MM.1S (cell line): ENCODE results near the gene PLA2G15.

Experiments
- DNase-seq: peaks from one replicate; pipeline ENCODE4 v3.0.0-alpha.2; 2015
- H2AFZ ChIP-seq: fragments of 300-600 bp; sonication (generic); 2 replicates; pipeline ENCODE4 v1.6.0; 2016; ENCODE audit warnings: antibody characterized with exemption, low read length
- H3F3A ChIP-seq: fragments of 300-600 bp; sonication (generic); 2 replicates; pipeline ENCODE4 v1.6.1; 2016; ENCODE audit warnings: mild to moderate bottlenecking, antibody characterized with exemption, low read length, moderate library complexity, mixed read lengths; ENCODE audit not compliant: insufficient read depth
- H3K27ac ChIP-seq: fragments of 300-600 bp; sonication (generic); 2 replicates; pipeline ENCODE4 v1.5.1; 2016; ENCODE audit warnings: mild to moderate bottlenecking, low read length
- H3K27me3 ChIP-seq: fragments of 300-600 bp; sonication (generic); replicated peaks from 2 replicates; pipeline ENCODE4 v1.6.0; 2016; ENCODE audit warnings: low read length; ENCODE audit not compliant: insufficient read depth
- H3K36me3 ChIP-seq: fragments of 300-600 bp; sonication (generic); replicated peaks from 2 replicates; pipeline ENCODE4 v1.6.1; 2016; ENCODE audit warnings: mild to moderate bottlenecking, low read length, mixed read lengths; ENCODE audit not compliant: insufficient read depth
- H3K4me1 ChIP-seq: fragments of 300-600 bp; sonication (generic); 2 replicates; pipeline ENCODE4 v1.6.1; 2016; ENCODE audit warnings: low read length, mixed read lengths
- H3K4me2 ChIP-seq: fragments of 300-600 bp; sonication (generic); 2 replicates; pipeline ENCODE4 v1.6.0; 2016; ENCODE audit warnings: low read depth, low read length
- H3K4me3 ChIP-seq: fragments of 300-600 bp; sonication (generic); 2 replicates; pipeline ENCODE4 v1.5.1; 2016; ENCODE audit warnings: low read length, mixed read lengths
- H3K79me2 ChIP-seq: fragments of 300-600 bp; sonication (generic); 2 replicates; pipeline ENCODE4 v1.6.1; 2016; ENCODE audit warnings: mixed run types, low read length, mixed read lengths
- H3K9ac ChIP-seq: fragments of 300-600 bp; sonication (generic); 2 replicates; pipeline ENCODE4 v1.6.1; 2016; ENCODE audit warnings: low read length, mixed read lengths
- H3K9me2 ChIP-seq: fragments of 300-600 bp; sonication (generic); replicated peaks from 2 replicates; pipeline ENCODE4 v1.6.1; 2016; ENCODE audit warnings: mild to moderate bottlenecking, low read length, mixed read lengths; ENCODE audit not compliant: insufficient read depth
- H3K9me3 ChIP-seq: fragments of 300-600 bp; sonication (generic); replicated peaks from 2 replicates; pipeline ENCODE4 v1.6.1; 2016; ENCODE audit warnings: mild to moderate bottlenecking, low read length, mixed read lengths; ENCODE audit not compliant: insufficient read depth
- H4K20me1 ChIP-seq: fragments of 300-600 bp; sonication (generic); 2 replicates; pipeline ENCODE4 v1.6.1; 2016; ENCODE audit warnings: mild to moderate bottlenecking, low read length, moderate library complexity, mixed read lengths; ENCODE audit not compliant: insufficient read depth
- CTCF ChIP-seq: fragments of 300-600 bp; sonication (generic); IDR thresholded peaks from 2 replicates; pipeline ENCODE4 v1.5.1; 2016; ENCODE audit warnings: antibody characterized with exemption, low read length, mixed read lengths
- EZH2 ChIP-seq: fragments of 300-600 bp; sonication (generic); optimal IDR thresholded peaks from 2 replicates; pipeline ENCODE3; 2017; ENCODE audit warnings: low read depth, mild to moderate bottlenecking, antibody characterized with exemption, low read length, mixed read lengths
- EZH2phosphoT487 ChIP-seq: fragments of 300-600 bp; sonication (generic); IDR thresholded peaks from 2 replicates; pipeline ENCODE4 v1.6.1; 2018; ENCODE audit warnings: antibody characterized with exemption, low read length

PLA2G15 gene

GRCh38 chr16:68291227-68291626, 46.1 kb downstream of the PLA2G15 start:
- no peak overlapping the region for H3K27ac ChIP-seq
- TF ChIP-seq EZH2: no peak
- TF ChIP-seq EZH2phosphoT487: no peak
- TF ChIP-seq CTCF: no peak
- H4K20me1 ChIP-seq: no peaks in the 10 kb centered on the region
- peaks cover 11% of the 10 kb centered on the region for H3K4me1 ChIP-seq
- H3K9ac ChIP-seq: no peak overlapping the region
- H3K4me2 ChIP-seq: no peak overlapping the region
- 0 out of 2 replicates have a peak, but pooled peaks cover 9% of the 10 kb centered on the region for H3K36me3 ChIP-seq
- no peak overlapping the region for H3K4me3 ChIP-seq
- H3F3A ChIP-seq: peaks cover 6% of the 10 kb centered on the region
- H3K9me3 ChIP-seq: no peaks in the 10 kb centered on the region
- peaks cover 87% of the 10 kb centered on the region for H3K79me2 ChIP-seq
- DNase-seq: no peak
- no peak overlapping the region for H2AFZ ChIP-seq
- no peaks in the 10 kb centered on the region for H3K27me3 ChIP-seq
- no peaks in the 10 kb centered on the region for H3K9me2 ChIP-seq

- Histone ChIP-seq H3K79me2 (peaks cover 86% of the 10 kb centered on the region), H3F3A (peaks cover 3% of the 10 kb centered on the region; the same call in 1 of the 2 replicates), H3K9me3 (no peaks in the 10 kb centered on the region), H3K36me3 (0 out of 2 replicates have a peak, but pooled peaks cover 7% of the 10 kb centered on the region), H3K9me2 (no peaks in the 10 kb centered on the region), H3K27ac (no peak overlapping the region), H3K4me2 (no peak overlapping the region), H3K4me3 (no peak overlapping the region), H2AFZ (no peak overlapping the region), H3K4me1 (peaks cover 2% of the 10 kb centered on the region; the same call in 1 of the 2 replicates), H3K9ac (no peak overlapping the region), H3K27me3 (no peaks in the 10 kb centered on the region), H4K20me1 (no peaks in the 10 kb centered on the region)
- TF ChIP-seq CTCF (no peak), EZH2 (no peak), EZH2phosphoT487 (no peak)
- DNase-seq: no peak
Observed at GRCh38 chr16:68292425-68292824, 47.3 kb downstream of the PLA2G15 start.

DNA sequence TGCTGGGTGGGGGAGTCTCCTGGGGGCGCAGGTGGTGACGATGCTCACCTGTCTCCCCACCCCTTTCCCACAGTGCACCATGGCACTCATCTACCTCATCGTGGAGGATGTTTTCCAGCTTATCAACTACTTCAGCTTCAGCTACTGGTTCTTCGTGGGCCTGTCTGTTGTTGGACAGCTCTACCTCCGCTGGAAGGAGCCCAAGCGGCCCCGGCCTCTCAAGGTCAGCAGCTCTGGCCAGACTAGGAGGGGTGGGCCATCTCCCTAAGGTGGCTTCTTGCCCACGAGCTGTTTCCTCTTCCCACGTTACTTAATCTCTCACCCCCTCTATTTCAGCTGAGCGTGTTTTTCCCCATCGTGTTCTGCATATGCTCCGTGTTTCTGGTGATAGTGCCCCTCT, 51.1 kb downstream of the PLA2G15 start:
- DNase-seq: no peak
- Histone ChIP-seq H2AFZ (no peak overlapping the region), H3K4me1 (no peaks in the 10 kb centered on the region), H3K36me3 (peaks cover 8% of the 10 kb centered on the region; the same call in 1 of the 2 replicates), H3K79me2 (peaks cover 90% of the 10 kb centered on the region), H3K9me2 (no peaks in the 10 kb centered on the region), H3K4me2 (no peak overlapping the region), H4K20me1 (no peaks in the 10 kb centered on the region), H3K4me3 (no peak overlapping the region), H3K27me3 (no peaks in the 10 kb centered on the region), H3K27ac (no peak overlapping the region), H3K9me3 (no peaks in the 10 kb centered on the region), H3F3A (peaks cover 5% of the 10 kb centered on the region; the same call in 1 of the 2 replicates), H3K9ac (no peak overlapping the region)
- TF ChIP-seq EZH2phosphoT487 (no peak), EZH2 (no peak), CTCF (no peak)
